Activated CD4-positive, alpha-beta T cell treated with anti-CD3 and anti-CD28 coated beads, Interleukin-2, amount 50 U/mL, for 1 hour (primary cell): Measurements from ENCODE around the gene MEF2C.
"Not testable (repeated sequence)": the region's sequence is repeated elsewhere in the genome, so short reads cannot be mapped to it uniquely, and the experiment has no call there.

ENCODE experiments used
- DNase-seq: peaks from one replicate; pipeline ENCODE4 v3.0.0-alpha.2; 2020

Gene MEF2C

GRCh38 chr5:88860501-88860900, 22.5 kb downstream of the MEF2C start:
- no peak for DNase-seq

- no peak for DNase-seq
These were observed 24.6 kb downstream of the MEF2C start for GRCh38 chr5:88858392-88858791.

- not testable (repeated sequence) for DNase-seq
These were observed 26.6 kb downstream of the MEF2C start for GRCh38 chr5:88856381-88856780.

- DNase-seq, result no peak
These were observed 28.2 kb downstream of the MEF2C start for GRCh38 chr5:88854769-88855168.

- no peak for DNase-seq
These were observed 35.6 kb downstream of the MEF2C start for GRCh38 chr5:88847420-88847819.

GRCh38 chr5:88846434-88846833, 36.5 kb downstream of the MEF2C start:
- DNase-seq, result no peak

- no peak for DNase-seq
These were observed 37.8 kb downstream of the MEF2C start for GRCh38 chr5:88845081-88845697.

GRCh38 chr5:88842784-88843183, 40.2 kb downstream of the MEF2C start:
- no peak for DNase-seq

- no peak for DNase-seq
These were observed 41.8 kb downstream of the MEF2C start for GRCh38 chr5:88841212-88841611.

- no peak for DNase-seq
These were observed 42.5 kb downstream of the MEF2C start for GRCh38 chr5:88840495-88840894.

GRCh38 chr5:88839238-88839637, 43.7 kb downstream of the MEF2C start:
- no peak for DNase-seq

- DNase-seq, result no peak
These were observed 44.5 kb downstream of the MEF2C start for GRCh38 chr5:88838500-88838899.

GRCh38 chr5:88837817-88838216, 45.2 kb downstream of the MEF2C start:
- DNase-seq, result no peak

GRCh38 chr5:88837222-88837621, 45.8 kb downstream of the MEF2C start:
- no peak for DNase-seq

GRCh38 chr5:88836195-88836838, 46.7 kb downstream of the MEF2C start:
- DNase-seq, result no peak

- DNase-seq, result no peak
These were observed 48.5 kb downstream of the MEF2C start for GRCh38 chr5:88834499-88834898.

- no peak for DNase-seq
These were observed 48.9 kb downstream of the MEF2C start for GRCh38 chr5:88834131-88834462.

GRCh38 chr5:88833371-88834130, 49.4 kb downstream of the MEF2C start:
- DNase-seq, result peak; percentile 1

- DNase-seq, result no peak
These were observed 51.2 kb downstream of the MEF2C start for GRCh38 chr5:88831816-88832215.

GRCh38 chr5:88830567-88830966, 52.4 kb downstream of the MEF2C start:
- DNase-seq, result no peak

GRCh38 chr5:88829775-88830174, 53.2 kb downstream of the MEF2C start:
- no peak for DNase-seq

GRCh38 chr5:88829054-88829453, 53.9 kb downstream of the MEF2C start:
- DNase-seq, result no peak

GRCh38 chr5:88827997-88828396, 55.0 kb downstream of the MEF2C start:
- no peak for DNase-seq
